Measurements from ENCODE around the gene IL1RAPL1.

The IL1RAPL1 gene

GRCh38 chrX:29461039-29461438 is 873.8 kb downstream of the IL1RAPL1 start:
- Histone ChIP-seq H3K14ac (ENCODE audit: low read length) (no peak overlapping the region), H3K27ac (replicated peaks; ENCODE audit: low read length) (no peak overlapping the region), H4K8ac (ENCODE audit: low read depth, low read length) (no peak overlapping the region), H2AFZ (ENCODE audit: low read length) (no peak overlapping the region), H2AK5ac (ENCODE audit: low read depth, low read length) (no peak overlapping the region), H2BK120ac (ENCODE audit: low read depth, low read length) (no peak overlapping the region), H3K23ac (ENCODE audit: low read depth, low read length, poor library complexity) (no peak overlapping the region), H3K9ac (ENCODE audit: low read depth, low read length, poor library complexity) (no peak overlapping the region), H3K9me3 (replicated peaks in 1 of 2; ENCODE audit: control insufficient read depth in 2 of 2, insufficient read depth in 1 of 2, low read depth in 1 of 2, low read length in 2 of 2) (no peaks in the 10 kb centered on the region), H3K4me1 (ENCODE audit: control insufficient read depth in 2 of 2, insufficient read depth in 1 of 2, low read depth in 1 of 2, low read length in 2 of 2) (no peaks in the 10 kb centered on the region), H3K18ac (ENCODE audit: low read length) (no peak overlapping the region), H2BK15ac (ENCODE audit: low read length) (no peak overlapping the region), H3K27me3 (ENCODE audit: control insufficient read depth in 3 of 3, insufficient read depth in 3 of 3, low read depth in 1 of 3, low read length in 3 of 3) (no peaks in the 10 kb centered on the region), H3K4me3 (ENCODE audit: low read length in 2 of 2) (no peak overlapping the region), H3K4me2 (ENCODE audit: insufficient read depth, low read length, poor library complexity, severe bottlenecking) (no peak overlapping the region), H3K36me3 (replicated peaks in 1 of 2; ENCODE audit: control insufficient read depth in 2 of 2, insufficient read depth in 2 of 2, low read length in 2 of 2) (no peaks in the 10 kb centered on the region), H3K79me1 (ENCODE audit: low read depth, low read length) (no peaks in the 10 kb centered on the region), H2BK12ac (ENCODE audit: low read length) (no peak overlapping the region), H4K91ac (ENCODE audit: low read depth, low read length, poor library complexity) (no peak overlapping the region), H3K4ac (ENCODE audit: low read length) (no peak overlapping the region), H2BK5ac (ENCODE audit: low read length) (no peak overlapping the region)
- no CpG with 5 or more reads among the region's 2 CpGs for WGBS, 2 donors (ENCODE audit: extremely low coverage in 2 of 2, insufficient read length in 2 of 2, insufficient replicate concordance in 1 of 2)
- no peak for DNase-seq (ENCODE audit: low spot score)

GRCh38 chrX:29466456-29466855 is 879.2 kb downstream of the IL1RAPL1 start:
- no peak overlapping the region for H2BK12ac ChIP-seq (ENCODE audit: low read length)
- no peak overlapping the region for H2AK5ac ChIP-seq (ENCODE audit: low read depth, low read length)
- H3K4ac ChIP-seq (ENCODE audit: low read length): no peak overlapping the region
- no CpG with 5 or more reads among the region's 2 CpGs for WGBS, 2 donors (ENCODE audit: extremely low coverage in 2 of 2, insufficient read length in 2 of 2, insufficient replicate concordance in 1 of 2)
- no peaks in the 10 kb centered on the region for H3K79me1 ChIP-seq (ENCODE audit: low read depth, low read length)
- H4K91ac ChIP-seq (ENCODE audit: low read depth, low read length, poor library complexity): no peak overlapping the region
- H2BK15ac ChIP-seq (ENCODE audit: low read length): no peak overlapping the region
- no peak for DNase-seq (ENCODE audit: low spot score)
- no peaks in the 10 kb centered on the region for H3K4me1 ChIP-seq (ENCODE audit: control insufficient read depth in 2 of 2, insufficient read depth in 1 of 2, low read depth in 1 of 2, low read length in 2 of 2)
- no peak overlapping the region for H3K14ac ChIP-seq (ENCODE audit: low read length)
- no peak overlapping the region for H4K8ac ChIP-seq (ENCODE audit: low read depth, low read length)
- no peaks in the 10 kb centered on the region for H3K27me3 ChIP-seq (ENCODE audit: control insufficient read depth in 3 of 3, insufficient read depth in 3 of 3, low read depth in 1 of 3, low read length in 3 of 3)
- H3K27ac ChIP-seq (replicated peaks; ENCODE audit: low read length): no peak overlapping the region
- H3K9ac ChIP-seq (ENCODE audit: low read depth, low read length, poor library complexity): no peak overlapping the region
- H3K4me3 ChIP-seq (ENCODE audit: low read length in 2 of 2): no peak overlapping the region
- no peak overlapping the region for H3K18ac ChIP-seq (ENCODE audit: low read length)
- no peak overlapping the region for H3K23ac ChIP-seq (ENCODE audit: low read depth, low read length, poor library complexity)
- H2AFZ ChIP-seq (ENCODE audit: low read length): no peak overlapping the region
- H2BK5ac ChIP-seq (ENCODE audit: low read length): no peak overlapping the region
- no peak overlapping the region for H3K4me2 ChIP-seq (ENCODE audit: insufficient read depth, low read length, poor library complexity, severe bottlenecking)
- H3K36me3 ChIP-seq (replicated peaks in 1 of 2; ENCODE audit: control insufficient read depth in 2 of 2, insufficient read depth in 2 of 2, low read length in 2 of 2): no peaks in the 10 kb centered on the region
- H3K9me3 ChIP-seq (replicated peaks in 1 of 2; ENCODE audit: control insufficient read depth in 2 of 2, insufficient read depth in 1 of 2, low read depth in 1 of 2, low read length in 2 of 2): no peaks in the 10 kb centered on the region
- H2BK120ac ChIP-seq (ENCODE audit: low read depth, low read length): no peak overlapping the region

- Histone ChIP-seq H3K9ac (ENCODE audit: low read depth, low read length, poor library complexity) (no peak overlapping the region), H3K14ac (ENCODE audit: low read length) (no peak overlapping the region), H4K8ac (ENCODE audit: low read depth, low read length) (no peak overlapping the region), H3K27me3 (ENCODE audit: control insufficient read depth in 3 of 3, insufficient read depth in 3 of 3, low read depth in 1 of 3, low read length in 3 of 3) (no peaks in the 10 kb centered on the region), H2AK5ac (ENCODE audit: low read depth, low read length) (no peak overlapping the region), H4K91ac (ENCODE audit: low read depth, low read length, poor library complexity) (no peak overlapping the region), H3K4me3 (ENCODE audit: low read length in 2 of 2) (no peak overlapping the region), H3K27ac (replicated peaks; ENCODE audit: low read length) (no peak overlapping the region), H3K9me3 (replicated peaks in 1 of 2; ENCODE audit: control insufficient read depth in 2 of 2, insufficient read depth in 1 of 2, low read depth in 1 of 2, low read length in 2 of 2) (no peaks in the 10 kb centered on the region), H2BK15ac (ENCODE audit: low read length) (no peak overlapping the region), H3K79me1 (ENCODE audit: low read depth, low read length) (no peaks in the 10 kb centered on the region), H3K18ac (ENCODE audit: low read length) (no peak overlapping the region), H2AFZ (ENCODE audit: low read length) (no peak overlapping the region), H3K4ac (ENCODE audit: low read length) (no peak overlapping the region), H3K36me3 (replicated peaks in 1 of 2; ENCODE audit: control insufficient read depth in 2 of 2, insufficient read depth in 2 of 2, low read length in 2 of 2) (no peaks in the 10 kb centered on the region), H2BK5ac (ENCODE audit: low read length) (no peak overlapping the region), H2BK120ac (ENCODE audit: low read depth, low read length) (no peak overlapping the region), H3K23ac (ENCODE audit: low read depth, low read length, poor library complexity) (no peak overlapping the region), H3K4me2 (ENCODE audit: insufficient read depth, low read length, poor library complexity, severe bottlenecking) (no peak overlapping the region), H3K4me1 (ENCODE audit: control insufficient read depth in 2 of 2, insufficient read depth in 1 of 2, low read depth in 1 of 2, low read length in 2 of 2) (no peaks in the 10 kb centered on the region), H2BK12ac (ENCODE audit: low read length) (no peak overlapping the region)
- no CpG with 5 or more reads among the region's 4 CpGs for WGBS, 2 donors (ENCODE audit: extremely low coverage in 2 of 2, insufficient read length in 2 of 2, insufficient replicate concordance in 1 of 2)
- DNase-seq (ENCODE audit: low spot score): no peak
These were observed 881.8 kb downstream of the IL1RAPL1 start for GRCh38 chrX:29468911-29469494.

GRCh38 chrX:29470030-29470429 is 882.8 kb downstream of the IL1RAPL1 start:
- H3K4me1 ChIP-seq (ENCODE audit: control insufficient read depth in 2 of 2, insufficient read depth in 1 of 2, low read depth in 1 of 2, low read length in 2 of 2): no peaks in the 10 kb centered on the region
- H3K79me1 ChIP-seq (ENCODE audit: low read depth, low read length): no peaks in the 10 kb centered on the region
- no peak overlapping the region for H3K4ac ChIP-seq (ENCODE audit: low read length)
- no peak overlapping the region for H2AFZ ChIP-seq (ENCODE audit: low read length)
- DNase-seq (ENCODE audit: low spot score): no peak
- no peak overlapping the region for H4K91ac ChIP-seq (ENCODE audit: low read depth, low read length, poor library complexity)
- H3K9me3 ChIP-seq (replicated peaks in 1 of 2; ENCODE audit: control insufficient read depth in 2 of 2, insufficient read depth in 1 of 2, low read depth in 1 of 2, low read length in 2 of 2): no peaks in the 10 kb centered on the region
- H2BK12ac ChIP-seq (ENCODE audit: low read length): no peak overlapping the region
- H3K27me3 ChIP-seq (ENCODE audit: control insufficient read depth in 3 of 3, insufficient read depth in 3 of 3, low read depth in 1 of 3, low read length in 3 of 3): no peaks in the 10 kb centered on the region
- no peak overlapping the region for H3K4me3 ChIP-seq (ENCODE audit: low read length in 2 of 2)
- no peak overlapping the region for H4K8ac ChIP-seq (ENCODE audit: low read depth, low read length)
- no peak overlapping the region for H3K27ac ChIP-seq (replicated peaks; ENCODE audit: low read length)
- H2AK5ac ChIP-seq (ENCODE audit: low read depth, low read length): no peak overlapping the region
- no peak overlapping the region for H2BK5ac ChIP-seq (ENCODE audit: low read length)
- H3K18ac ChIP-seq (ENCODE audit: low read length): no peak overlapping the region
- no peaks in the 10 kb centered on the region for H3K36me3 ChIP-seq (replicated peaks in 1 of 2; ENCODE audit: control insufficient read depth in 2 of 2, insufficient read depth in 2 of 2, low read length in 2 of 2)
- H3K4me2 ChIP-seq (ENCODE audit: insufficient read depth, low read length, poor library complexity, severe bottlenecking): no peak overlapping the region
- H3K14ac ChIP-seq (ENCODE audit: low read length): no peak overlapping the region
- H3K23ac ChIP-seq (ENCODE audit: low read depth, low read length, poor library complexity): no peak overlapping the region
- H3K9ac ChIP-seq (ENCODE audit: low read depth, low read length, poor library complexity): no peak overlapping the region
- no CpG with 5 or more reads among the region's 1 CpG for WGBS, 2 donors (ENCODE audit: extremely low coverage in 2 of 2, insufficient read length in 2 of 2, insufficient replicate concordance in 1 of 2)
- H2BK15ac ChIP-seq (ENCODE audit: low read length): no peak overlapping the region
- no peak overlapping the region for H2BK120ac ChIP-seq (ENCODE audit: low read depth, low read length)

Measured in neuronal stem cell (in vitro differentiated cells).